Parathyroid adenoma (tissue), 2 donors: ENCODE results near the gene PLAGL1.

Experiments
- H2AFZ ChIP-seq: fragments of 300-600 bp; sonication (generic); one replicate; pipeline ENCODE4 v1.7.0; 2017; ENCODE audit warnings: antibody characterized with exemption, mild to moderate bottlenecking
- H3K27ac ChIP-seq: fragments of 300-600 bp; sonication (generic); one replicate; pipeline ENCODE4 v1.7.0; 2017
- H3K27me3 ChIP-seq: fragments of 300-600 bp; sonication (generic); one replicate; pipeline ENCODE4 v1.7.0; 2017; ENCODE audit warnings: low read length; ENCODE audit not compliant: control insufficient read depth, insufficient read depth
- H3K36me3 ChIP-seq: fragments of 300-600 bp; sonication (generic); one replicate; pipeline ENCODE4 v1.7.0; 2017; ENCODE audit warnings: low read length; ENCODE audit not compliant: control insufficient read depth, insufficient read depth
- H3K4me1 ChIP-seq: fragments of 300-600 bp; sonication (generic); one replicate; pipeline ENCODE4 v1.7.0; 2017; ENCODE audit warnings: control low read depth
- H3K4me2 ChIP-seq: fragments of 300-600 bp; sonication (generic); one replicate; pipeline ENCODE4 v1.7.0; 2017; ENCODE audit warnings: low read length
- H3K4me3 ChIP-seq: fragments of 300-600 bp; sonication (generic); one replicate; pipeline ENCODE4 v1.7.0; 2017; ENCODE audit warnings: low read depth, low read length
- H3K79me2 ChIP-seq: fragments of 300-600 bp; sonication (generic); one replicate; pipeline ENCODE4 v1.7.0; 2017; ENCODE audit warnings: control low read depth
- H3K9ac ChIP-seq: fragments of 300-600 bp; sonication (generic); one replicate; pipeline ENCODE4 v1.7.0; 2017; ENCODE audit warnings: mild to moderate bottlenecking
- H3K9me3 ChIP-seq: fragments of 300-600 bp; sonication (generic); one replicate; pipeline ENCODE4 v1.7.0; 2017; ENCODE audit warnings: low read length; ENCODE audit not compliant: control insufficient read depth
- TF ChIP-seq, protein P1 (sequence below): fragments of 300-600 bp; sonication (generic); IDR thresholded peaks from one replicate; pipeline ENCODE4 v1.7.0; 2017; ENCODE audit warnings: antibody characterized with exemption, mild to moderate bottlenecking
- donor health status: primary hyperparathyroidism.

Gene PLAGL1

DNA sequence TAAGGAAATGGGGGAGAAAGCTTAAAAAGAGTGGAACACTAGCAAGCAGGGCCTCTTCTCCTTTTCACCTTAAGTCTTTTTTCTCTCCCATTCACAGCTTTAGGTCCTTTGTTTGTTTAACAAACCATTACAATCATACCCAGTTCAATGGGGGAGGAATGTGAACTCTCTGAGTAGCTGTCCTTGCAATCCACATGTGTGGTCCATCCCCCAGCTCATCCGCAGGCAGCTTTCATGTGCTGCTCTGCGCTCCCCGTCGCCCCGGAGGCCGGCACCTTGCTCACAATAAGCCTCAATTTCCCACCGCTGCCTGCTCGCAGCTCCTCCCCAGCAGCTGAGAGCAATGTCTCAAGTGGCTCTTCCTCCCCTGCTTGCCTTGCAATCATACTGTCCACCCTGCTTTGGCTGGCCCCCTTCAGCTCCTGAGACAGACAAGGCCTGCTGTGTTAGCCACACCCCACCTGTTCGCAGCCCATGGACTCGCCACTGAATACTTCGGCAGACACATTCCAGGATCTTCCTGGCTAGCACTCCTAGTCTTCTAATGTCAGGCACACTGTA lies 49.1 kb downstream of the PLAGL1 start:
- Histone ChIP-seq H3K79me2 (no peaks in the 10 kb centered on the region), H3K9ac (no peak overlapping the region), H3K27me3 (no peaks in the 10 kb centered on the region), H3K4me3 (no peak overlapping the region), H3K4me2 (no peak overlapping the region), H3K4me1 (no peaks in the 10 kb centered on the region), H3K27ac (no peak overlapping the region), H3K9me3 (no peaks in the 10 kb centered on the region), H3K36me3 (no peaks in the 10 kb centered on the region), H2AFZ (no peak overlapping the region)
- TF ChIP-seq, protein P1, sequence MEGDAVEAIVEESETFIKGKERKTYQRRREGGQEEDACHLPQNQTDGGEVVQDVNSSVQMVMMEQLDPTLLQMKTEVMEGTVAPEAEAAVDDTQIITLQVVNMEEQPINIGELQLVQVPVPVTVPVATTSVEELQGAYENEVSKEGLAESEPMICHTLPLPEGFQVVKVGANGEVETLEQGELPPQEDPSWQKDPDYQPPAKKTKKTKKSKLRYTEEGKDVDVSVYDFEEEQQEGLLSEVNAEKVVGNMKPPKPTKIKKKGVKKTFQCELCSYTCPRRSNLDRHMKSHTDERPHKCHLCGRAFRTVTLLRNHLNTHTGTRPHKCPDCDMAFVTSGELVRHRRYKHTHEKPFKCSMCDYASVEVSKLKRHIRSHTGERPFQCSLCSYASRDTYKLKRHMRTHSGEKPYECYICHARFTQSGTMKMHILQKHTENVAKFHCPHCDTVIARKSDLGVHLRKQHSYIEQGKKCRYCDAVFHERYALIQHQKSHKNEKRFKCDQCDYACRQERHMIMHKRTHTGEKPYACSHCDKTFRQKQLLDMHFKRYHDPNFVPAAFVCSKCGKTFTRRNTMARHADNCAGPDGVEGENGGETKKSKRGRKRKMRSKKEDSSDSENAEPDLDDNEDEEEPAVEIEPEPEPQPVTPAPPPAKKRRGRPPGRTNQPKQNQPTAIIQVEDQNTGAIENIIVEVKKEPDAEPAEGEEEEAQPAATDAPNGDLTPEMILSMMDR: no peak

DNA sequence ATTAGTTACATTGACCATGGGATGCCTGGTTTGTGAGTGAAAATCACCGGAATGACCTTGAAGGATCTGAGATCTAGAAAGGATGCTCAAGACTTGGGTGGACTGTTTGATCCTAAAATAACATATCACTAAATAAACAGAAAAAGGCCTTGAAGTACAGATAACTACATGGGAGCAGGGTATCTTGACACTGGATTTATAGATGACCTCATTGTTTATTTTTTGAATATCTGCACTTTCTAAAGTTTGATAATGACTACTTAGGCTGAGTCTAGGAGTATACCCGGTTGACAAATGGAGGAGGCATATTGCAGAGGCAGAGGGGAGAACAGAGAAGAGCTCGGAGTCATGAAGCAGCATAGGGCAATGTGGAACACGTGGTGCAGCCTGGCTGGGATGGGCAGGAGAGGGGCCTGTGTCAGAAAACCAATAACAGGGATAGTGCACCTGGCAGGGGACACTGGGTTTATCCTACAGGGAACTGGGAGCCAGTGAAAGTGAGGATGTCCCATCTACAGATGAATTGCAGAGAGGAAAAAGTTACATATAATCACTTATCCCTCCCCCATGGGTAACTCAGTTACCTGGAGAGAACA lies 50.3 kb downstream of the PLAGL1 start:
- Histone ChIP-seq H3K27ac (no peak overlapping the region), H3K27me3 (no peaks in the 10 kb centered on the region), H2AFZ (no peak overlapping the region), H3K79me2 (no peaks in the 10 kb centered on the region), H3K36me3 (no peaks in the 10 kb centered on the region), H3K9ac (no peak overlapping the region), H3K4me3 (no peak overlapping the region), H3K9me3 (no peaks in the 10 kb centered on the region), H3K4me1 (no peaks in the 10 kb centered on the region), H3K4me2 (no peak overlapping the region)
- TF ChIP-seq, protein P1: no peak

DNA sequence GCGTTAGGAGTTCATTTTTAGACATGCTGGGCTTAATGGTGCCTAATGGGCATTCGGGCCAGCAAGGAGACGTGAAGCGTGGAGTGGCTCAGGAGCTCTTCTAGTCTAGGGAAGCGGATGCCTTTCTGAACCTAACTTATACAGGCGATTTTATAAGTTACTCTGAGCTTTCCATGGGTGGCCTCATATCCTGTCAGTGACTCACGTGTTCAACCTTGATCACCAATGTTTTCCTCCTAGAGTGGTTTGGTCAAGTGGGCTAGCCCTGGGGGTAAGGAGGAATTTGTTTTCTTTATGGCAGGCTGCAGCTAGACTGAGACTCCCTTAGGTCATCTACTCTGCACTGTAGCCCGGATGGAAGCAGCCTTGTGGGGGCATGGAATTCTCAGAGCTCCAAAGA lies 52.1 kb downstream of the PLAGL1 start:
- Histone ChIP-seq H3K4me3 (no peak overlapping the region), H3K27me3 (no peaks in the 10 kb centered on the region), H3K9ac (no peak overlapping the region), H3K9me3 (no peaks in the 10 kb centered on the region), H3K79me2 (no peaks in the 10 kb centered on the region), H3K4me1 (no peaks in the 10 kb centered on the region), H3K36me3 (no peaks in the 10 kb centered on the region), H2AFZ (no peak overlapping the region), H3K4me2 (no peak overlapping the region), H3K27ac (no peak overlapping the region)
- TF ChIP-seq, protein P1: no peak

DNA sequence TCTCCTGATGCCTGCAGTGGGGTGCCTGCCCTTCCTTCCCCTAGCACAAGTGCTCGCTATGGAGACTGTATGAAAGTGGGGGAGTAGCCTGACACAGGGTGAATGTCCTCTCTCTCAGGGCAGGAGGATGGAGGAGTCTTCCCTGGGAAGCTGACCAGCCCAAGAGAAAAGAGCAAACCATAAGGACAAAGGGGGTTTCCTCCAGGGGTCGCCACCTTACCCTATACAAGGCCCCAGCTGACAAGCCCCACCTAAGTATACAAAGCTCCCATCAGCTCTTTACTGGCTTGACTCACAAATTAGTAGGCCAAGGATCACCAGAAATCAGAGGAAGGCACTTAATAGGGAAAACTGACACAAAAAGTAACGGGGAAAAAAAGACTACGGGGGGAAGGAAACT lies 54.1 kb downstream of the PLAGL1 start:
- H3K4me3 ChIP-seq: no peak overlapping the region
- H2AFZ ChIP-seq: no peak overlapping the region
- H3K9me3 ChIP-seq: no peaks in the 10 kb centered on the region
- no peak overlapping the region for H3K4me2 ChIP-seq
- H3K9ac ChIP-seq: no peak overlapping the region
- no peak overlapping the region for H3K27ac ChIP-seq
- no peaks in the 10 kb centered on the region for H3K27me3 ChIP-seq
- H3K4me1 ChIP-seq: no peaks in the 10 kb centered on the region
- H3K36me3 ChIP-seq: no peaks in the 10 kb centered on the region
- H3K79me2 ChIP-seq: no peaks in the 10 kb centered on the region
- TF ChIP-seq, protein P1: no peak
